ENCODE measurements around the gene ACBD4. TPM values are rescaled to one million over a fixed set of nuclear protein-coding genes. Genes with fewer than 3 reads are reported as not detected.

Gene ACBD4
- total and polyA plus RNA-seq, 7 donors = 13.2 to 36.5 (median 21.2) TPM

DNA sequence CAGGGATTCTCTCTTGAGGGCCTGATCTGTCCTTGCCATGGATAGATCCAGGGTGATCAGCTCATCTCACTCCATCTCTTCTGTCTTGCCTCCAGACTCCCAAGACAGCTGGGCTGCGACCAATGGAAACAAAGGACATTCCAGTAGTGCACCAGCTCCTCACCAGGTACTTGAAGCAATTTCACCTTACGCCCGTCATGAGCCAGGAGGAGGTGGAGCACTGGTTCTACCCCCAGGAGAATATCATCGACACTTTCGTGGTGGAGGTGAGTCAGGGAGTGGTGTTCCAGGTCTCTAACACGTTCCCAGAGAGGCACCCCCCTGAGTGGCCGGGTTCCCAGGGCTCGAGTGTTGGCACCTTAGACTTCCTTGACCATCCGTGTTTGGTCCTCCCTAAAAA lies 32.6 kb upstream of the ACBD4 start:
- Histone ChIP-seq H3K36me3 (peaks cover 35 to 92% (median 68%) of the 10 kb centered on the region in 4 donors), H3K27me3 (no peaks in the 10 kb centered on the region), H3K4me1 (peaks cover 0 to 40% (median 35%) of the 10 kb centered on the region in 4 donors), H3K27ac (peak overlapping the region in 1 of 4 donors; percentile 56), H3K4me3 (no peak overlapping the region), H3K9me3 (no peaks in the 10 kb centered on the region)
- no peak for TF ChIP-seq POLR2AphosphoS5 (IDR thresholded peaks at IDR 0.05)
- no peak for TF ChIP-seq POLR2A (IDR thresholded peaks at IDR 0.05)
- TF ChIP-seq EP300 (IDR thresholded peaks at IDR 0.05) = no peak
- TF ChIP-seq, protein P1, sequence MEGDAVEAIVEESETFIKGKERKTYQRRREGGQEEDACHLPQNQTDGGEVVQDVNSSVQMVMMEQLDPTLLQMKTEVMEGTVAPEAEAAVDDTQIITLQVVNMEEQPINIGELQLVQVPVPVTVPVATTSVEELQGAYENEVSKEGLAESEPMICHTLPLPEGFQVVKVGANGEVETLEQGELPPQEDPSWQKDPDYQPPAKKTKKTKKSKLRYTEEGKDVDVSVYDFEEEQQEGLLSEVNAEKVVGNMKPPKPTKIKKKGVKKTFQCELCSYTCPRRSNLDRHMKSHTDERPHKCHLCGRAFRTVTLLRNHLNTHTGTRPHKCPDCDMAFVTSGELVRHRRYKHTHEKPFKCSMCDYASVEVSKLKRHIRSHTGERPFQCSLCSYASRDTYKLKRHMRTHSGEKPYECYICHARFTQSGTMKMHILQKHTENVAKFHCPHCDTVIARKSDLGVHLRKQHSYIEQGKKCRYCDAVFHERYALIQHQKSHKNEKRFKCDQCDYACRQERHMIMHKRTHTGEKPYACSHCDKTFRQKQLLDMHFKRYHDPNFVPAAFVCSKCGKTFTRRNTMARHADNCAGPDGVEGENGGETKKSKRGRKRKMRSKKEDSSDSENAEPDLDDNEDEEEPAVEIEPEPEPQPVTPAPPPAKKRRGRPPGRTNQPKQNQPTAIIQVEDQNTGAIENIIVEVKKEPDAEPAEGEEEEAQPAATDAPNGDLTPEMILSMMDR (IDR thresholded peaks at IDR 0.05) = no peak
- intact Hi-C loops (cut with DNase I) = no loop called here
- 92 to 95% methylated on average over 9 of the region's 9 CpGs for WGBS, 2 donors
- no peak for DNase-seq

DNA sequence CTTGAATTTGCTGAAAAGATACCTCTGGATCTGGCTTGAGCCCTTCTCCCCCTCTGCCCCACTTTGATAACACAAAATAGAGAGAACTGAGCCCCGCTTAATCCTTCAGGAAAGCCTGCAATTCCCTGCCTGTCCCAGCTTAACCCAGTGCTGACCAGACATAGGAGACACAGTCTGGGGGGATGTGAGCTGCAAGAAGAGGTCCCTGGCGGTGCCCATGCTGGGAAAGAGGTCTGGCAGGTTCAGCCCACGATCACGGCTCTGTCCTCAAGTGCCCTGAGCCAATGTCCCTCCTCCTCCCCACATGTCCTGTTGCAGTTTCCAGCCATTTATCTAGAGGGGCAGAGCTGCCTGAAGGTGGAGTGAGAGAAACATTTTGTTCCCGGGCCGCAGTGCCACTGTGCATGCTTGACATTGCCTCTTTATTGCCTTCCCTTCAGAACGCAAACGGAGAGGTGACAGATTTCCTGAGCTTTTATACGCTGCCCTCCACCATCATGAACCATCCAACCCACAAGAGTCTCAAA lies 32.2 kb upstream of the ACBD4 start:
- H3K4me1 ChIP-seq = peaks cover 0 to 43% (median 35%) of the 10 kb centered on the region in 4 donors
- H3K36me3 ChIP-seq = peaks cover 30 to 92% (median 64%) of the 10 kb centered on the region in 4 donors
- WGBS, 2 donors = 86 to 91% methylated on average over 9 of the region's 9 CpGs
- peak overlapping the region in 1 of 4 donors; percentile 14 for H3K27ac ChIP-seq
- intact Hi-C loops (cut with DNase I) = no loop called here
- TF ChIP-seq POLR2A (IDR thresholded peaks at IDR 0.05) = no peak
- no peak for TF ChIP-seq POLR2AphosphoS5 (IDR thresholded peaks at IDR 0.05)
- TF ChIP-seq, protein P1 (IDR thresholded peaks at IDR 0.05) = no peak
- no peak for TF ChIP-seq EP300 (IDR thresholded peaks at IDR 0.05)
- no peaks in the 10 kb centered on the region for H3K9me3 ChIP-seq
- H3K4me3 ChIP-seq = no peak overlapping the region
- no peak for DNase-seq
- H3K27me3 ChIP-seq = no peaks in the 10 kb centered on the region

DNA sequence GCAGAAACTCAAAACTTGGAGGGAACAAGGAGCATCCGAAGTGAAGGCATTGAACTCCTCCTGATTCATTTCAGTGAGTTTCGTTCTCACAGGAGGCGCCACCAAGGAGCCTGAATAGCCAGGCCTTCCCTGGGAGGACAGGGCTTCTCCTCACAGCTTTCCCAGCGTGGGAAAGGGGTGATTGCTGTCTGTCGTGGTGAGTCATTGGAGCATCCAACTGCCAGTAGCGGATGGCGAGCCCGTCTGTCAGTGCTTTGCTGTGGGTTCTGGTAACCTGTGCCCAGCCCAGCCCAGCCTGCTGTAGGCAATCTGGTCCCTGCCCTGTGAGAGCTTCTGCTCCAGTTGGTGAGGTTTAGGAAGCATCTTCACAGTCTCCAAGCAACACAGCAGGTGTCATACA lies 31.5 kb upstream of the ACBD4 start:
- peaks cover 0 to 38% (median 31%) of the 10 kb centered on the region in 4 donors for H3K4me1 ChIP-seq
- H3K4me3 ChIP-seq = no peak overlapping the region
- H3K27me3 ChIP-seq = no peaks in the 10 kb centered on the region
- no peaks in the 10 kb centered on the region for H3K9me3 ChIP-seq
- TF ChIP-seq EP300 (IDR thresholded peaks at IDR 0.05) (no peak), POLR2AphosphoS5 (IDR thresholded peaks at IDR 0.05) (no peak), POLR2A (IDR thresholded peaks at IDR 0.05) (no peak)
- TF ChIP-seq, protein P1 (IDR thresholded peaks at IDR 0.05) = no peak
- no peak for DNase-seq
- WGBS, 2 donors = 88 to 95% methylated on average over 8 of the region's 8 CpGs
- H3K36me3 ChIP-seq = peaks cover 28 to 94% (median 63%) of the 10 kb centered on the region in 4 donors
- H3K27ac ChIP-seq = peak overlapping the region in 1 of 4 donors; percentile 87
- intact Hi-C loops (cut with DNase I) = no loop called here

DNA sequence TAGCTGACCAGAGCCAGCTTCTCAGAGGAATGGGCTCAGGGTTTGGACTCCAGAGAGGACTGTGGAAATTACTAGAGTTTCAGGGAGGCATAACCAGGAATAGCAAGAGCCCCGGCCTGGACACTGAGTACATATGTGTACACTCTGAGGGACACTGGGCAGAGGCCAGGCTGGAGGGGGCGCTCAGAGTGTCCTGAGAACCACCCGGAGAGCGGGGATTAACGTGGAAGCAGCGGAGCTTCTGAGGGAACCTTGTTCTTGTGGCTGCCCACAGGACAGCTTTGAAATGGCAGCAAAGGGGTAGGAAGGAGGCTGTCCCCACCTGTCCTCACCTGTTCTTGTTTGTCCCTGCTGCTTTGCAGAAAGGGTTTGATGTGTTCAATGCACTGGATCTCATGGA lies 31.0 kb upstream of the ACBD4 start:
- peaks cover 0 to 39% (median 31%) of the 10 kb centered on the region in 4 donors for H3K4me1 ChIP-seq
- no peak overlapping the region for H3K4me3 ChIP-seq
- intact Hi-C loops (cut with DNase I) = no loop called here
- no peaks in the 10 kb centered on the region for H3K9me3 ChIP-seq
- TF ChIP-seq EP300 (IDR thresholded peaks at IDR 0.05) = no peak
- TF ChIP-seq, protein P1 (IDR thresholded peaks at IDR 0.05) = no peak
- peaks cover 28 to 93% (median 62%) of the 10 kb centered on the region in 4 donors for H3K36me3 ChIP-seq
- H3K27me3 ChIP-seq = no peaks in the 10 kb centered on the region
- no peak for DNase-seq
- 91 to 93% methylated on average over 6 of the region's 6 CpGs for WGBS, 2 donors
- peak overlapping the region in 2 of 4 donors; percentile 10 to 87 for H3K27ac ChIP-seq
